GM18526 (cell line): ENCODE results near the gene KIR3DL2.
"Not testable (repeated sequence)": the region's sequence is repeated elsewhere in the genome, so short reads cannot be mapped to it uniquely, and the experiment has no call there.

Experiments used
- POLR2A ChIP-seq: IDR thresholded peaks from 3 replicates; pipeline ENCODE4 v1.6.1; 2011; ENCODE audit not compliant: insufficient read length; ENCODE audit errors: extremely low read depth

KIR3DL2 gene

DNA sequence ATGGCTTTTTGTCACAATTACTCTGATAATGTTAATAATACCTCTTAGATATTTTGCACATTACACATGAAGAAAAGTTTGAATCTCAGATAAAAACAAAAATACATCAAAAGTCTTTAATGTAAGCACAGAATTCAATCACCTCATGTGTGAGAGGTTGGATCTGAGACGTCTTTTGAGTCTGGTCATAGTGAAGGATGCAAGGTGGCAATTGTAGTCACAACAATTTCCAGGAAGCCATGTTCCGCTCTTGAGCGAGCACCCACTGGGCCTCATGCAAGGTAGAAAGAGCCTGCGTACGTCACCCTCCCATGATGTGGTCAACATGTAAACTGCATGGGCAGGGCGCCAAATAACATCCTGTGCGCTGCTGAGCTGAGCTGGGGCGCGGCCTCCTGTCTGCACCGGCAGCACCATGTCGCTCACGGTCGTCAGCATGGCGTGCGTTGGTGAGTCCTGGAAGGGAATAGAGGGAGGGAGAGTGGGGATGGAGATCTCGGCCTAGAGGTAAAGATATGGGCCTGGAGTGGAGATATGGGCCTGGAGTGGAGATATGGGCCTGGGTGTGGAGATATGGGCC lies at the start of gene KIR3DL2:
Gene KIR3DL2 (plus strand): TSS at position 383 of the 580 bp plus-strand sequence. CDS start 33 bp downstream, at position 416.
- not testable (repeated sequence) for TF ChIP-seq POLR2A

DNA sequence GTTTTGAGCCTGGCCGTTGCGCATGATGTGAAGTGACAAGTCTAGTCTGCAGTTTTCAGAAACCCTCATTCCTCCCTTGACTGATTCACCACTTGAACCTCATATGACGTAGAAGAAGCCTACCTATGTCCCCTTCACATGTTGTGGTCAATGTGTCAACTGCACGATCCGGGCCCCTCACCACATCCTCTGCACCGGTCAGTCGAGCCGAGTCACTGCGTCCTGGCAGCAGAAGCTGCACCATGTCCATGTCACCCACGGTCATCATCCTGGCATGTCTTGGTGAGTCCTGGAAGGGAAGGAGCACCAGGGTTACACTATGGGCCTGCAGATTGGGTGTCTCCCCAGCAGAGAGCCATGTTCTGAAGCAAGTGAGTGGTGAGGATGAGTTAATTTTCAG lies 46.8 kb upstream of the KIR3DL2 start, which contains the start of gene KIR2DL4:
Gene KIR2DL4 (plus strand): TSS at position 201 of the 400 bp plus-strand sequence. CDS start 42 bp downstream, at position 243.
- TF ChIP-seq POLR2A, result no peak

DNA sequence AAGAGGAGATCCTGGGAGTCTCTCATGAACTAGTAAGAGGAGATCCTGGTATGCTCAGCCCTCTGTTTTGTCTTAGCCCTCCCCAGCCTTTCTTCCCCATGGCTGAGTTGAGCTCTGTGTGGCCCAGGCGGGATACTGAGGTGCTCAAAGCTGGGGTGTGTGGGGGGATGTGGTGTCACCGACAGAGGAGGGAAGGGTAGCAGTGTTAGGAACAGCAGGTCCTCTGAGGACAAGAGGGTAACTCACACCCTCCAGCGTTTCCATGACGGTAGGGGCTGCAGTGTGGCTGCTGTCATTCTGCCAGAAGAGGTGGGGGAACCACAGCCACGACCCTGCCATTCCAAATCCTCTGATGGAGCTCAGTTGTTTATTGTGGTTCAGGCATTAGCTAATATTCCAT lies 46.1 kb upstream of the KIR3DL2 start:
- TF ChIP-seq POLR2A, result no peak

DNA sequence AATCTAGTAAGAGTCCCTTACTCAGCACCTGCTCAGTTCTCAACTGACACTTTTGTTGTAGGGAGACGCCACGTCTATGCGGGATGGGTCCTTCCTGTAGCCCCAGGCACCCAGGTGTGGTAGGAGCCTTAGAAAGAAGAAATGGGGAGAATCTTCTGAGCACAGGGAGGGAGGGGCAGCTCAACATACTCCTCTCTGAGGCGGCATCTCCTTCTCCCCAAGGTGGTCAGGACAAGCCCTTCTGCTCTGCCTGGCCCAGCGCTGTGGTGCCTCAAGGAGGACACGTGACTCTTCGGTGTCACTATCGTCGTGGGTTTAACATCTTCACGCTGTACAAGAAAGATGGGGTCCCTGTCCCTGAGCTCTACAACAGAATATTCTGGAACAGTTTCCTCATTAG lies 45.7 kb upstream of the KIR3DL2 start:
- TF ChIP-seq POLR2A, result no peak

DNA sequence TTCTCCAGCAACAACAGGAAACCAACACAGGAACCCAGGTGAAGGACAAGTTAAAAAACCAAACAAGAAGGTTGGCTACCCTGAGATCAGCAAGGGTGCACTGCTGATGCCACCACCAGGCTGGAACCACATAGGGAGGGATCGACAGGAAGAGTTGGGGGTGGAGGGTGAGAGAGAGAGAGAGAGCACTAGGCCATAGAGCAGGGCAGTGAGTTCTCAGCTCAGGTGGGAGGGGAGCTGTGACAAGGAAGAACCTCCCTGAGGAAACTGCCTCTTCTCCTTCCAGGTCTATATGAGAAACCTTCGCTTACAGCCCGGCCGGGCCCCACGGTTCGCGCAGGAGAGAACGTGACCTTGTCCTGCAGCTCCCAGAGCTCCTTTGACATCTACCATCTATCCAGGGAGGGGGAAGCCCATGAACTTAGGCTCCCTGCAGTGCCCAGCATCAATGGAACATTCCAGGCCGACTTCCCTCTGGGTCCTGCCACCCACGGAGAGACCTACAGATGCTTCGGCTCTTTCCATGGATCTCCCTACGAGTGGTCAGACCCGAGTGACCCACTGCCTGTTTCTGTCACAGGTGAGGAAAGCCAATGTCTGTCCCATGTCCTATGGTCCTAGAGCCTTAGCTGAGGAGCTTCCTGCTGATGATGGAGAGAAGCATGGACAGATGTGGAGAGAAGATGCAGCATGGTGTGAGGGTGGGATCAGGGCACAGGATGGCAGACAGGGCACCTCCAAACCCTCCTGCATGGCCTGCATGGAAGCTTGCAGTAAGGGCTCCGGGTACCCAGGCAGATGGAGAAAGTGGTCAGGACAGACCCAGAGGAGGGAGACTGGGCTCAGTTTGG lies 44.4 kb upstream of the KIR3DL2 start:
- no peak for TF ChIP-seq POLR2A

DNA sequence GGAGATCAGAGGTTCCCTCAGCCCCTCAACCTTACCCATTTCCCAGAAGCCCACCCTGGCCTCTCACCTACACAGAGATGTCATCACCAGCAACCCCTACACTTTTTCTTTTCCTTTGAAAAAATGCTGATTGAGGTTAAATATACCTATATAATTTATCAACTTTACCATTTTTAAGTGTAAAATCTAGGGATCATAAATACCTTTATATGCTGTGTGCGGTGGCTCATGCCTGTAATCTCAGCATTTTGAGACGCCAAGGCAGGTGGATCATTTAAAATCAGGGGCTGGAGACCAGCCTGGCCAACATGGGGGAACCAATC lies 43.8 kb upstream of the KIR3DL2 start:
- no peak for TF ChIP-seq POLR2A

DNA sequence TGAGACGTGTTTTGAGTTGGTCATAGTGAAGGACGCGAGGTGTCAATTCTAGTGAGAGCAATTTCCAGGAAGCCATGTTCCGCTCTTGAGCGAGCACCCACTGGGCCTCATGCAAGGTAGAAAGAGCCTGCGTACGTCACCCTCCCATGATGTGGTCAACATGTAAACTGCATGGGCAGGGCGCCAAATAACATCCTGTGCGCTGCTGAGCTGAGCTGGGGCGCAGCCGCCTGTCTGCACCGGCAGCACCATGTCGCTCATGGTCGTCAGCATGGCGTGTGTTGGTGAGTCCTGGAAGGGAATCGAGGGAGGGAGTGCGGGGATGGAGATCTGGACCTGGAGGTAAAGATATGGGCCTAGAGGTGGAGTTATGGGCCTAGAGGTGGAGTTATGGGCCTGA lies 34.0 kb upstream of the KIR3DL2 start, which contains the start of gene KIR3DL1:
Gene KIR3DL1 (plus strand): TSS at position 218 of the 400 bp plus-strand sequence.
- TF ChIP-seq POLR2A, result not testable (repeated sequence)

DNA sequence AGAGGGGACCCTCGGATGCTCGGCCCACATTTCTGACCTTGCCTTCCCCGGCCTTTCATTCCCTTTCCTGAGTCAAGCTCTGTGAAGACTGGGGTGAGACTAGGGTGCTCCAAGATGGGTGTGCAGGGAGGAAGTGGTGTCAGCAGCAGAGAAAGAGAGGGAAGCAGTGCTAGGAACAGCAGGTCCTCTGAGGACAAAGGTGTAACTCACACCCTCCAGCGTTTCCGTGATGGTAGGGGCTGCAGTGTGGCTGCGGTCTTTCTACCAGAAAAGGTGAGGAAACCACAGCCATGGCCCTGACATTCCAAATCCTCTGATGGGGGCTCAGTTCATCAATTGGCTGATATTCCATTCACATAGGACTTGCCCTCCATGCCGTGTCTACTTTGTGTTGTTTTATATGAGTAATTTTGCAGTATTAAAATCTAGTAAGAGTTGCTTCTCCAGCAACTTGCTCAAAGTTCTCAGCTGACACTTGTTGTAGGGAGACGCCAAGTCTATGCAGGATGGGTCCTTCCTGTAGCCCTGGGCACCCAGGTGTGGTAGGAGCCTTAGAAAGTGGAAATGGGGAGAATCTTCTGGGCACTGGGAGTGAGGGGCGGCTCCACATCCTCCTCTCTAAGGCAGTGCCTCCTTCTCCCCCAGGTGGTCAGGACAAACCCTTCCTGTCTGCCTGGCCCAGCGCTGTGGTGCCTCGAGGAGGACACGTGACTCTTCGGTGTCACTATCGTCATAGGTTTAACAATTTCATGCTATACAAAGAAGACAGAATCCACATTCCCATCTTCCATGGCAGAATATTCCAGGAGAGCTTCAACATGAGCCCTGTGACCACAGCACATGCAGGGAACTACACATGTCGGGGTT lies 32.3 kb upstream of the KIR3DL2 start:
- no peak for TF ChIP-seq POLR2A

DNA sequence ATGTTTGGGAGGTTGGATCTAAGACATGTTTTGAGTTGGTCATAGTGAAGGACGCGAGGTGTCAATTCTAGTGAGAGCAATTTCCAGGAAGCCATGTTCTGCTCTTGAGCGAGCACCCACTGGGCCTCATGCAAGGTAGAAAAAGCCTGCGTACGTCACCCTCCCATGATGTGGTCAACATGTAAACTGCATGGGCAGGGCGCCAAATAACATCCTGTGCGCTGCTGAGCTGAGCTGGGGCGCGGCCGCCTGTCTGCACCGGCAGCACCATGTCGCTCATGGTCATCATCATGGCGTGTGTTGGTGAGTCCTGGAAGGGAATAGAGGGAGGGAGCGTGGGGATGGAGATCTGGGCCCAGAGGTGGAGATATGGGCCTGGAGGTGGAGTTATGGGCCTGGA lies 17.7 kb upstream of the KIR3DL2 start, which contains the start of gene KIR2DS4:
Gene KIR2DS4 (plus strand): TSS at position 181 of the 400 bp plus-strand sequence.
- TF ChIP-seq POLR2A, result not testable (repeated sequence)

DNA sequence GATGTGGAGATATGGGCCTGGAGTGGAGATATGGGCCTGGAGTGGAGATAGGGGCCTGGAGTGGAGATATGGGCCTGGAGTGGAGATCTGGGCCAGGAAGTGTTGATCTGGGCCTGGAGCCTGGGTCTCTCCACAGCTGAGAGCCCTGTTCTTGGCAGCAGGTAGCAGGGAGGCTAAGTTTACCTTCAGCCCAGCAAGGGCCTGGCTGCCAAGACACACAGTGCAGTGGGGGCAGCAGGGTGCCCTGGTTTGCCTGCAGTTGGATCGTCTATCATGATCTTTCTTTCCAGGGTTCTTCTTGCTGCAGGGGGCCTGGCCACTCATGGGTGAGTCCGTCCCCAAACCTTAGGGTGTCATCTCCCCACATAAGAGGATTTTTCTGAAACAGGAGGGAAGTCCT lies 687 bp downstream of the KIR3DL2 start:
- no peak for TF ChIP-seq POLR2A

DNA sequence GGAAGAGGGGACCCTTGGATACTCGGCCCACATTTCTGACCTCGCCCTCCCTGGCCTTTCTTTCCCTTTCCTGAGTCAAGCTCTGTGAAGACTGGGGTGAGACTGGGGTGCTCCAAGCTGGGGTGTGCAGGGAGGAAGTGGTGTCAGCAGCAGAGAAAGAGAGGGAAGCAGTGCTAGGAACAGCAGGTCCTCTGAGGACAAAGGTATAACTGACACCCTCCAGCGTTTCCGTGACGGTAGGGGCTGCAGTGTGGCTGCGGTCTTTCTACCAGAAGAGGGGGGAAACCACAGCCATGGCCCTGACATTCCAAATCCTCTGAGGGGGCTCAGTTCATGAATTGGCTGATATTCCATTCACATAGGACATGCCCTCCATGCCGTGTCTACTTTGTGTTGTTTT lies 1.1 kb downstream of the KIR3DL2 start:
- no peak for TF ChIP-seq POLR2A

DNA sequence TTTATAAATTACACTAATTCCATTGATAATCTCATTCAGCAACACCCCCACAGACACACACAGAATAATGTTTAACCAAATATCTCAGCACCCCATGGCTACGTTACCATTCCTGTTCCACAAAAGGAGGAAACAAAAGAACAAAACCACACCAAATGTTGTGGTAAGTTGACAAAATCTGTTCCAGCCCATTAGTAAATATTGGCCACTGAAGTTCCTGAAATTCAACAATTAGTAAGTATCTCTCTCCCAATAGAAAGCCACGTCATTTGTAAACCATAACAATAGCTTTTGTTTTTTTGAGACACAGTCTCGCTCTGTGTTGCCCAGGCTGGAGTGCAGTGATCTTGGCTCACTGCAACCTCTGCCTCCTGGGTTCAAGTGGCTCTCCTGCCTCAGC lies 21.5 kb downstream of the KIR3DL2 start:
- no peak for TF ChIP-seq POLR2A

DNA sequence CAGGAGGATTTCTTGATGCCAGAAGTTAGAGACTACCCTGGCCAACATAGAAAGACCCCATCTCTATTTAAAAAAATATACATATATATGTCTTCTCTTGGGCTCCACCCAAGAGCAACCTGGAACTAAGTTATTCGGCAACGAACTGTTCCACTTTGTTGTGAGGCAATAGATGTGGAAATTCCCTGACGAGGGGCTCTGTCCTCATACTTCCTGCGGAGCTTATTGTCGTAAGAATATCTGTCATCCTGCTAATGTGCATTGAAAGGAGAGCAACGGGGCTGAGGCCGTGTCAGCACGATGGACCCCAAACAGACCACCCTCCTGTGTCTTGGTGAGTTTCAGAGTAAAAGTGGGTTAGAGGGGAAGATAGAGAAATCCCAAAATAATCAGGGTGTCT lies 23.7 kb downstream of the KIR3DL2 start, which contains the start of gene FCAR:
Gene FCAR (plus strand): TSS at position 246 of the 400 bp plus-strand sequence. CDS start 55 bp downstream, at position 301.
- TF ChIP-seq POLR2A, result no peak

DNA sequence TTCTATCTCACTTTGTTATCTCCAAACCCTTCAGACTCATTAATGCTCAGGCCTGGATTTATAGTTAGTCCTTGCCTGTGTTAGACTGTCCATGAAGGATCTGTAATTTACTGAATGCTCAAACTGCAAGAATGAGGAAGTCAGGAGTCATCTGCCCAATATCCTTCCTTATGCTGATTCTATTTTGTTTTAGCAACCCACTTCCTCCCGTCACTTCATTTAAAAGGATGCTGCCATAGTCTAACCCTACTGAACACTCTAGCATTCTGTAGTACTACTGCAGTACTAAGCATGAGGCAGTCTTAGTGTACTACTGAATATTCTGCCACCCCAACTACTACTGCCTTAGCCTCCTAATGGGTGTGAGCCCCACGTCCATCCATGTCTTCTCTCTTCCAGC lies 25.3 kb downstream of the KIR3DL2 start:
- TF ChIP-seq POLR2A, result no peak

DNA sequence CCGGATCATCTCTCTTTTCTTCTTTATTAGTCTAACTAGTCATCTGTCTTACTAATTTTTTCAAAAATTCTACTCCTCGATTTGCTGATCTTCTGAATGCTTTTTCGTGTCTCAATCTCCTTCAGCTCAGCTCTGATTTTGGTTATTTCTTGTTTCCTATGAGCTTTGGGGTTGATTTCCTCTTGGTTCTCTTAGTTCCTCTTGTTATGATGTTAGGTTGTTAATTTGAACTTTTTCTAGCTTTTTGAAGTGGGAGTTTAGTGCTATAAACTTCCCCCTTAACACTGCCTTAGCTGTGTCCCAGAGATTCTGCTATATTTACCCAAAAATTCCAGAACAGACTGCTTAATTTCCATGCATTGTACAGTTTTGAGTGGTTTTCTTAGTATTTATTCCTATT lies 27.2 kb downstream of the KIR3DL2 start:
- no peak for TF ChIP-seq POLR2A
